ENCODE measurements around the gene SLC25A44.

GRCh38 chr1:156163712-156164111, 30.2 kb upstream of the SLC25A44 start:
- no peak for TF ChIP-seq RARB (CRISPR knock-in tag; IDR thresholded peaks at IDR 0.05)
- no peak for TF ChIP-seq PATZ1 (CRISPR knock-in tag; IDR thresholded peaks at IDR 0.05; ENCODE audit: borderline replicate concordance)
- no peak for TF ChIP-seq OSR1 (CRISPR knock-in tag; IDR thresholded peaks at IDR 0.05)
- TF ChIP-seq CSDC2 (CRISPR knock-in tag; IDR thresholded peaks at IDR 0.05), result no peak
- no peak for TF ChIP-seq TSHZ2 (CRISPR knock-in tag; IDR thresholded peaks at IDR 0.05)
- no peak for TF ChIP-seq TCF4 (CRISPR knock-in tag; IDR thresholded peaks at IDR 0.05; ENCODE audit: borderline replicate concordance)
- TF ChIP-seq ZNF565 (CRISPR knock-in tag; conservative IDR thresholded peaks at IDR 0.05; ENCODE audit: low read depth), result no peak
- TF ChIP-seq GLIS3 (CRISPR knock-in tag; IDR thresholded peaks at IDR 0.05), result no peak
- TF ChIP-seq ZC3H10 (CRISPR knock-in tag; IDR thresholded peaks at IDR 0.05), result no peak
